ENCODE data around the gene RPS15.

The RPS15 gene

GRCh38 chr19:1449467-1450442 lies 11.6 kb downstream of the RPS15 start, which contains the start of gene APC2:
Gene APC2, plus strand, starts transcription at chr19:1450121. Its CDS starts 2,881 bp downstream, at chr19:1453002.
- TF ChIP-seq ZC3H10 (CRISPR knock-in tag; IDR thresholded peaks at IDR 0.05) (no peak), PATZ1 (CRISPR knock-in tag; IDR thresholded peaks at IDR 0.05; ENCODE audit: borderline replicate concordance) (no peak; the same call in 1 of the 2 replicates), ZNF565 (CRISPR knock-in tag; conservative IDR thresholded peaks at IDR 0.05; ENCODE audit: low read depth) (no peak), ZFP3 (CRISPR knock-in tag; IDR thresholded peaks at IDR 0.05) (no peak), TCF4 (CRISPR knock-in tag; IDR thresholded peaks at IDR 0.05; ENCODE audit: borderline replicate concordance) (no peak), TOX (CRISPR knock-in tag; IDR thresholded peaks at IDR 0.05; ENCODE audit: borderline replicate concordance) (no peak), ISL1 (CRISPR knock-in tag; IDR thresholded peaks at IDR 0.05) (no peak), ZFP30 (CRISPR knock-in tag; IDR thresholded peaks at IDR 0.05) (no peak), POU6F1 (CRISPR knock-in tag; IDR thresholded peaks at IDR 0.05; ENCODE audit: borderline replicate concordance, low read depth) (no peak), CREB5 (CRISPR knock-in tag; IDR thresholded peaks at IDR 0.05; ENCODE audit: low read depth) (no peak), ZNF8 (CRISPR knock-in tag; IDR thresholded peaks at IDR 0.05) (no peak), ARNTL (CRISPR knock-in tag; IDR thresholded peaks at IDR 0.05; ENCODE audit: borderline replicate concordance, low read depth) (no peak), ZNF70 (CRISPR knock-in tag; IDR thresholded peaks at IDR 0.05) (no peak), PPARA (CRISPR knock-in tag; IDR thresholded peaks at IDR 0.05; ENCODE audit: borderline replicate concordance) (no peak), ESRRG (CRISPR knock-in tag; IDR thresholded peaks at IDR 0.05) (no peak), GLIS3 (CRISPR knock-in tag; IDR thresholded peaks at IDR 0.05) (no peak), BACH2 (CRISPR knock-in tag; IDR thresholded peaks at IDR 0.05; ENCODE audit: borderline replicate concordance) (no peak), RARB (CRISPR knock-in tag; IDR thresholded peaks at IDR 0.05) (no peak), CSRNP3 (CRISPR knock-in tag; IDR thresholded peaks at IDR 0.05) (no peak), OSR1 (CRISPR knock-in tag; IDR thresholded peaks at IDR 0.05) (no peak)
- ATAC-seq, result peak; percentile 37

- ATAC-seq, result no peak
Measured at GRCh38 chr19:1450735-1451731, 12.8 kb downstream of the RPS15 start.

More at GRCh38 chr19:1450735-1451731, 12.8 kb downstream of the RPS15 start:
- TF ChIP-seq CSDC2 (CRISPR knock-in tag; IDR thresholded peaks at IDR 0.05) (no peak), OSR1 (CRISPR knock-in tag; IDR thresholded peaks at IDR 0.05) (no peak), TCF4 (CRISPR knock-in tag; IDR thresholded peaks at IDR 0.05; ENCODE audit: borderline replicate concordance) (peak; percentile 21; the same call in 1 of the 2 replicates), TOX (CRISPR knock-in tag; IDR thresholded peaks at IDR 0.05; ENCODE audit: borderline replicate concordance) (no peak)
